WTC11 (cell line): ENCODE results near the gene ARHGAP15. TPM values are rescaled to one million over a fixed set of nuclear protein-coding genes. Genes with fewer than 3 reads are reported as not detected.

ENCODE experiments used
- ATAC-seq: fragments of 200-7000 bp; cut with Tn5 transposase; 2 replicates; pipeline ENCODE4 v1.10.0; 2021; ENCODE audit warnings: mild to moderate bottlenecking, moderate library complexity
- CTCF ChIA-PET: fragments of 300-600 bp; sonication (Branson Sonifier 250); formaldehyde crosslinking; loops from one replicate; lab custom pipeline; 2021; ENCODE audit warnings: antibody characterized with exemption; lab: Charles Lee
- POLR2A ChIA-PET: fragments of 350-600 bp; sonication (Branson Sonifier 250); formaldehyde crosslinking; loops from one replicate; lab custom pipeline; 2021; ENCODE audit warnings: antibody characterized with exemption; lab: Charles Lee
- DNase-seq: peaks from one replicate; pipeline ENCODE4 v3.0.0; 2021; ENCODE audit warnings: low spot score
- H3K27ac Mint-ChIP-seq: 2 replicates; pipeline ENCODE4 v1.8.0; 2021; ENCODE audit warnings: mixed read lengths
- H3K27me3 Mint-ChIP-seq: 2 replicates; pipeline ENCODE4 v1.8.0; 2021; ENCODE audit warnings: low read depth, mild to moderate bottlenecking, moderate library complexity, mixed read lengths
- H3K36me3 Mint-ChIP-seq: 2 replicates; pipeline ENCODE4 v1.8.0; 2021; ENCODE audit warnings: mixed read lengths
- H3K4me1 Mint-ChIP-seq: 2 replicates; pipeline ENCODE4 v1.8.0; 2022; ENCODE audit warnings: mixed read lengths
- H3K4me3 Mint-ChIP-seq: 2 replicates; pipeline ENCODE4 v1.8.0; 2021; ENCODE audit warnings: mild to moderate bottlenecking, moderate library complexity, mixed read lengths
- H3K9me3 Mint-ChIP-seq: 2 replicates; pipeline ENCODE4 v1.8.0; 2021; ENCODE audit warnings: mixed read lengths
- ESRRA ChIP-seq: sonication (generic); formaldehyde crosslinking; IDR thresholded peaks from 2 replicates; pipeline ENCODE4 v1.8.1; 2022; ENCODE audit warnings: mild to moderate bottlenecking, missing genetic modification reagents, borderline replicate concordance
- JAZF1 ChIP-seq: fragments of 250-450 bp; sonication (Bioruptor Pico); IDR thresholded peaks from 2 replicates; pipeline ENCODE4 v1.9.0; 2021; ENCODE audit warnings: moderate library complexity, mild to moderate bottlenecking, inconsistent platforms
- MYBL2 ChIP-seq: sonication (generic); formaldehyde crosslinking; IDR thresholded peaks from 2 replicates; pipeline ENCODE4 v1.8.1; 2023; ENCODE audit warnings: mild to moderate bottlenecking, moderate library complexity, missing genetic modification reagents
- NR3C1 ChIP-seq: sonication (generic); formaldehyde crosslinking; conservative IDR thresholded peaks from 2 replicates; pipeline ENCODE4 v1.8.1; 2023; ENCODE audit warnings: low read depth, mild to moderate bottlenecking, missing genetic modification reagents
- SMAD3 ChIP-seq: sonication (generic); formaldehyde crosslinking; IDR thresholded peaks from 2 replicates; pipeline ENCODE4 v1.8.0; 2022; ENCODE audit warnings: missing genetic modification reagents, mild to moderate bottlenecking, borderline replicate concordance
- SMAD4 ChIP-seq: sonication (generic); formaldehyde crosslinking; IDR thresholded peaks from 2 replicates; pipeline ENCODE4 v1.8.0; 2022; ENCODE audit warnings: mild to moderate bottlenecking, missing genetic modification reagents
- ZNF396 ChIP-seq: fragments of 250-450 bp; sonication (Bioruptor Pico); IDR thresholded peaks from 2 replicates; pipeline ENCODE4 v1.8.0; 2021; ENCODE audit warnings: mild to moderate bottlenecking, moderate library complexity, borderline replicate concordance
- total RNA-seq: library from RNA; stranded (reverse); gene quantifications from 3 replicates; pipeline ENCODE4 v1.2.3, GENCODE V29; 2021
- TF ChIP-seq, protein P1 (sequence below): sonication (generic); formaldehyde crosslinking; IDR thresholded peaks from 2 replicates; pipeline ENCODE4 v1.8.0; 2023; ENCODE audit warnings: mild to moderate bottlenecking, missing genetic modification reagents
- TF ChIP-seq, protein P2 (sequence below): sonication (generic); formaldehyde crosslinking; IDR thresholded peaks from 2 replicates; pipeline ENCODE4 v1.8.1; 2022; ENCODE audit warnings: low read depth, missing genetic modification reagents, borderline replicate concordance
- TF ChIP-seq, protein P3 (sequence below): sonication (generic); formaldehyde crosslinking; IDR thresholded peaks from 2 replicates; pipeline ENCODE4 v1.8.1; 2023; ENCODE audit warnings: mild to moderate bottlenecking, moderate library complexity, missing genetic modification reagents
- TF ChIP-seq, protein P4 (sequence below): fragments of 250-450 bp; sonication (Bioruptor Pico); IDR thresholded peaks from 2 replicates; pipeline ENCODE4 v1.9.0; 2021; ENCODE audit warnings: mild to moderate bottlenecking
- TF ChIP-seq, protein P5 (sequence below): sonication (generic); formaldehyde crosslinking; IDR thresholded peaks from 2 replicates; pipeline ENCODE4 v1.8.1; 2023; ENCODE audit warnings: mild to moderate bottlenecking, missing genetic modification reagents, borderline replicate concordance
- TF ChIP-seq, protein P6 (sequence below): fragments of 250-450 bp; sonication (Bioruptor Pico); IDR thresholded peaks from 2 replicates; pipeline ENCODE4 v1.9.0; 2021; ENCODE audit warnings: moderate library complexity, mild to moderate bottlenecking, inconsistent platforms, borderline replicate concordance
- TF ChIP-seq, protein P7 (sequence below): sonication (generic); formaldehyde crosslinking; IDR thresholded peaks from 2 replicates; pipeline ENCODE4 v1.8.0; 2022; ENCODE audit warnings: mild to moderate bottlenecking, missing genetic modification reagents
- TF ChIP-seq, protein P8 (sequence below): sonication (generic); formaldehyde crosslinking; IDR thresholded peaks from 2 replicates; pipeline ENCODE4 v1.8.1; 2022; ENCODE audit warnings: mild to moderate bottlenecking, moderate library complexity, missing genetic modification reagents

Gene ARHGAP15
- total RNA-seq, 1 experiment from 2014 or later: 0.28 TPM

DNA sequence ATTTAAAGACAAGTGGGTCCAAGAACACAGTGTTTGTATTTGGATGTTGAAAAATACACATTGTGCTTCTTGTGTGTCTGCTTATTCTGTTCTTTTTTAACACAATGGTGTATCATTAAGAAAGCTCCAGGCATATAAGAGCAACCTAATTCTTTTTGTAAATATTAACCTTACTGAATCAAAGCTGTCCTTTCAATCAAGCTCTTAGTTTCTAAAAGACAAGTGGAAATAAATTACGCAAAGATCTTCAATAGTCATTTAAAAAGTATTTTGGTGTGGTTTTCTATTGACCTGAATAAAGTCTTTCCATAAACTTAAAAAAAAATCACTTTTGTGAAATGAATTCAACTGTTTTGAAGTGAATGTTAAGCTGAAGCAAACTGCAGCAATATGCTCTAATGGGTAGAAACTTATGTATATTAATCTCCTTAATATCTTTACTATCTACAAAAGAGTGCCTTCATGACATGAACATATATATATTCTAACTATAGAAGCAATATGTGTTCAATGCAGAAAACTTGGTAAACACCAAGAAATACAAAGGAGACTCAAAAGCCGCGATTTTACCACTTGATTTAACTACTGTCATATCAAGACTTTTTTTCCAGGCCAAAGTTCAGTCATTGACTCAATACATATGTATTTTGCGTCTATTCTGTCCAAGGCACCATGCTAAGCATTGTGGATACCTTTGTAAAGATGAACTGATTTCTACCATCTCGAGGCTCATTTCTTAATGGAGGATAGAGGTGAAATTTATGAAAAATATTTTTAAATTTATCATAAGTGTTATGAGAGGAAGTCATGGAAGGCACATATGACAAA lies 97.7 kb downstream of the ARHGAP15 start (continued):
- TF ChIP-seq, protein P1, sequence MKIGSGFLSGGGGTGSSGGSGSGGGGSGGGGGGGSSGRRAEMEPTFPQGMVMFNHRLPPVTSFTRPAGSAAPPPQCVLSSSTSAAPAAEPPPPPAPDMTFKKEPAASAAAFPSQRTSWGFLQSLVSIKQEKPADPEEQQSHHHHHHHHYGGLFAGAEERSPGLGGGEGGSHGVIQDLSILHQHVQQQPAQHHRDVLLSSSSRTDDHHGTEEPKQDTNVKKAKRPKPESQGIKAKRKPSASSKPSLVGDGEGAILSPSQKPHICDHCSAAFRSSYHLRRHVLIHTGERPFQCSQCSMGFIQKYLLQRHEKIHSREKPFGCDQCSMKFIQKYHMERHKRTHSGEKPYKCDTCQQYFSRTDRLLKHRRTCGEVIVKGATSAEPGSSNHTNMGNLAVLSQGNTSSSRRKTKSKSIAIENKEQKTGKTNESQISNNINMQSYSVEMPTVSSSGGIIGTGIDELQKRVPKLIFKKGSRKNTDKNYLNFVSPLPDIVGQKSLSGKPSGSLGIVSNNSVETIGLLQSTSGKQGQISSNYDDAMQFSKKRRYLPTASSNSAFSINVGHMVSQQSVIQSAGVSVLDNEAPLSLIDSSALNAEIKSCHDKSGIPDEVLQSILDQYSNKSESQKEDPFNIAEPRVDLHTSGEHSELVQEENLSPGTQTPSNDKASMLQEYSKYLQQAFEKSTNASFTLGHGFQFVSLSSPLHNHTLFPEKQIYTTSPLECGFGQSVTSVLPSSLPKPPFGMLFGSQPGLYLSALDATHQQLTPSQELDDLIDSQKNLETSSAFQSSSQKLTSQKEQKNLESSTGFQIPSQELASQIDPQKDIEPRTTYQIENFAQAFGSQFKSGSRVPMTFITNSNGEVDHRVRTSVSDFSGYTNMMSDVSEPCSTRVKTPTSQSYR (CRISPR knock-in tag): no peak
- TF ChIP-seq, all 79 proteins: peak for 0

DNA sequence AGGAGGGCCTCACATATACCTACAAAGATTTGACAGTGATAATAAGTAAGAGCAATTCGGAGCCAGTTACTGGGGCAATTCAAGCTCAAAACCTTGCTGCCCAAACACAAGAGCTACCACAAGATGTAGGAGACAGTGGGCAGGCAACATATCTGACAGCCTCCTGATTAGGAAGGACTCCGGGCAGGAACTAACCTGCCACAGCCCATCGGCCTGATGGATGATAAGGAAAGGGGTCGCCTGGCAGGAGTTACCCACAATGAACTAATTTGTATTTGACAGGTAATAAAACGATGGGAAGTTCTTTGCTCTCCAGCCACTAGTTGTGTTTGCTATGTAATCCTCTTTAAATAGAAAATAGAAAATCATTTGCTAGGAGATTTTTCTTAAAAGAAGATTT lies 100.2 kb downstream of the ARHGAP15 start:
- ChIA-PET CTCF (interaction anchor here (0.6 to 1.8 kb wide), 6 partner anchors 12 to 164 kb away, joined by 3 to 6 read pairs (median 4); no protein-coding TSS in a partner anchor), POLR2A (no interaction called here)
- Mint-ChIP-seq H3K27me3 (no peaks in the 10 kb centered on the region), H3K4me1 (peaks cover 22% of the 10 kb centered on the region), H3K4me3 (no peak overlapping the region), H3K36me3 (peaks cover 6% of the 10 kb centered on the region), H3K9me3 (peaks cover 7% of the 10 kb centered on the region), H3K27ac (no peak overlapping the region)
- DNase-seq: no peak
- peak; percentile 70 for ATAC-seq
- TF ChIP-seq ESRRA (CRISPR knock-in tag) (no peak), SMAD4 (CRISPR knock-in tag) (no peak), SMAD3 (CRISPR knock-in tag) (no peak), ZNF396 (CRISPR knock-in tag) (no peak), NR3C1 (CRISPR knock-in tag) (no peak), MYBL2 (no peak)
- TF ChIP-seq, protein P2, sequence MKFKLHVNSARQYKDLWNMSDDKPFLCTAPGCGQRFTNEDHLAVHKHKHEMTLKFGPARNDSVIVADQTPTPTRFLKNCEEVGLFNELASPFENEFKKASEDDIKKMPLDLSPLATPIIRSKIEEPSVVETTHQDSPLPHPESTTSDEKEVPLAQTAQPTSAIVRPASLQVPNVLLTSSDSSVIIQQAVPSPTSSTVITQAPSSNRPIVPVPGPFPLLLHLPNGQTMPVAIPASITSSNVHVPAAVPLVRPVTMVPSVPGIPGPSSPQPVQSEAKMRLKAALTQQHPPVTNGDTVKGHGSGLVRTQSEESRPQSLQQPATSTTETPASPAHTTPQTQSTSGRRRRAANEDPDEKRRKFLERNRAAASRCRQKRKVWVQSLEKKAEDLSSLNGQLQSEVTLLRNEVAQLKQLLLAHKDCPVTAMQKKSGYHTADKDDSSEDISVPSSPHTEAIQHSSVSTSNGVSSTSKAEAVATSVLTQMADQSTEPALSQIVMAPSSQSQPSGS (CRISPR knock-in tag): no peak
- TF ChIP-seq, protein P3, sequence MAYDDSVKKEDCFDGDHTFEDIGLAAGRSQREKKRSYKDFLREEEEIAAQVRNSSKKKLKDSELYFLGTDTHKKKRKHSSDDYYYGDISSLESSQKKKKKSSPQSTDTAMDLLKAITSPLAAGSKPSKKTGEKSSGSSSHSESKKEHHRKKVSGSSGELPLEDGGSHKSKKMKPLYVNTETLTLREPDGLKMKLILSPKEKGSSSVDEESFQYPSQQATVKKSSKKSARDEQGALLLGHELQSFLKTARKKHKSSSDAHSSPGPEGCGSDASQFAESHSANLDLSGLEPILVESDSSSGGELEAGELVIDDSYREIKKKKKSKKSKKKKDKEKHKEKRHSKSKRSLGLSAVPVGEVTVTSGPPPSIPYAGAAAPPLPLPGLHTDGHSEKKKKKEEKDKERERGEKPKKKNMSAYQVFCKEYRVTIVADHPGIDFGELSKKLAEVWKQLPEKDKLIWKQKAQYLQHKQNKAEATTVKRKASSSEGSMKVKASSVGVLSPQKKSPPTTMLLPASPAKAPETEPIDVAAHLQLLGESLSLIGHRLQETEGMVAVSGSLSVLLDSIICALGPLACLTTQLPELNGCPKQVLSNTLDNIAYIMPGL (CRISPR knock-in tag): no peak
- TF ChIP-seq, protein P4, sequence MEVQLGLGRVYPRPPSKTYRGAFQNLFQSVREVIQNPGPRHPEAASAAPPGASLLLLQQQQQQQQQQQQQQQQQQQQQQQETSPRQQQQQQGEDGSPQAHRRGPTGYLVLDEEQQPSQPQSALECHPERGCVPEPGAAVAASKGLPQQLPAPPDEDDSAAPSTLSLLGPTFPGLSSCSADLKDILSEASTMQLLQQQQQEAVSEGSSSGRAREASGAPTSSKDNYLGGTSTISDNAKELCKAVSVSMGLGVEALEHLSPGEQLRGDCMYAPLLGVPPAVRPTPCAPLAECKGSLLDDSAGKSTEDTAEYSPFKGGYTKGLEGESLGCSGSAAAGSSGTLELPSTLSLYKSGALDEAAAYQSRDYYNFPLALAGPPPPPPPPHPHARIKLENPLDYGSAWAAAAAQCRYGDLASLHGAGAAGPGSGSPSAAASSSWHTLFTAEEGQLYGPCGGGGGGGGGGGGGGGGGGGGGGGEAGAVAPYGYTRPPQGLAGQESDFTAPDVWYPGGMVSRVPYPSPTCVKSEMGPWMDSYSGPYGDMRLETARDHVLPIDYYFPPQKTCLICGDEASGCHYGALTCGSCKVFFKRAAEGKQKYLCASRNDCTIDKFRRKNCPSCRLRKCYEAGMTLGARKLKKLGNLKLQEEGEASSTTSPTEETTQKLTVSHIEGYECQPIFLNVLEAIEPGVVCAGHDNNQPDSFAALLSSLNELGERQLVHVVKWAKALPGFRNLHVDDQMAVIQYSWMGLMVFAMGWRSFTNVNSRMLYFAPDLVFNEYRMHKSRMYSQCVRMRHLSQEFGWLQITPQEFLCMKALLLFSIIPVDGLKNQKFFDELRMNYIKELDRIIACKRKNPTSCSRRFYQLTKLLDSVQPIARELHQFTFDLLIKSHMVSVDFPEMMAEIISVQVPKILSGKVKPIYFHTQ: no peak

DNA sequence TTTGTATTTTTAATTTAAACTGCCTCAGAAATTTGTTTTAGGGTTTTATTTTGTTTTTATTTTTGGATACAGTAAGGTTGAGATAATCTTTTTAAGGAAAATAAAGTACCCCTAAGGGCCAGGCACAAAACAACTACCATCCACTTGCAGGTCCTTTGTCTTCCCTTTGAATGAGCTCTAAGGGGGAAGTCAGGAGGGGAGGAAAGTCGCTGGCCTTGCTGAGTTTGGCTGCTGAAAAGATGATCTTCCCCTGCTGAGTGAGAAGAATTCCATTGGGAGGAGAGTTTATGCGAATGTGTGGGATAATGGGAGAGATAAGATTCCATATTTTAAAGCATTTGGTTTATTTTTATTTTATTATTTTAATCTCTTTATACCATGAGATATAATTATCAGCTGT lies 100.7 kb downstream of the ARHGAP15 start:
- Mint-ChIP-seq H3K27ac (peak overlapping the region; percentile 68), H3K36me3 (peaks cover 6% of the 10 kb centered on the region), H3K4me3 (no peak overlapping the region), H3K9me3 (peaks cover 12% of the 10 kb centered on the region), H3K4me1 (peaks cover 22% of the 10 kb centered on the region), H3K27me3 (no peaks in the 10 kb centered on the region)
- peak; percentile 29 for DNase-seq
- POLR2A ChIA-PET: no interaction called here
- CTCF ChIA-PET: interaction anchor here (0.6 to 1.8 kb wide), 8 partner anchors 12 to 196 kb away, joined by 3 to 6 read pairs (median 3); no protein-coding TSS in a partner anchor
- peak; percentile 96 for ATAC-seq
- TF ChIP-seq, protein P5, sequence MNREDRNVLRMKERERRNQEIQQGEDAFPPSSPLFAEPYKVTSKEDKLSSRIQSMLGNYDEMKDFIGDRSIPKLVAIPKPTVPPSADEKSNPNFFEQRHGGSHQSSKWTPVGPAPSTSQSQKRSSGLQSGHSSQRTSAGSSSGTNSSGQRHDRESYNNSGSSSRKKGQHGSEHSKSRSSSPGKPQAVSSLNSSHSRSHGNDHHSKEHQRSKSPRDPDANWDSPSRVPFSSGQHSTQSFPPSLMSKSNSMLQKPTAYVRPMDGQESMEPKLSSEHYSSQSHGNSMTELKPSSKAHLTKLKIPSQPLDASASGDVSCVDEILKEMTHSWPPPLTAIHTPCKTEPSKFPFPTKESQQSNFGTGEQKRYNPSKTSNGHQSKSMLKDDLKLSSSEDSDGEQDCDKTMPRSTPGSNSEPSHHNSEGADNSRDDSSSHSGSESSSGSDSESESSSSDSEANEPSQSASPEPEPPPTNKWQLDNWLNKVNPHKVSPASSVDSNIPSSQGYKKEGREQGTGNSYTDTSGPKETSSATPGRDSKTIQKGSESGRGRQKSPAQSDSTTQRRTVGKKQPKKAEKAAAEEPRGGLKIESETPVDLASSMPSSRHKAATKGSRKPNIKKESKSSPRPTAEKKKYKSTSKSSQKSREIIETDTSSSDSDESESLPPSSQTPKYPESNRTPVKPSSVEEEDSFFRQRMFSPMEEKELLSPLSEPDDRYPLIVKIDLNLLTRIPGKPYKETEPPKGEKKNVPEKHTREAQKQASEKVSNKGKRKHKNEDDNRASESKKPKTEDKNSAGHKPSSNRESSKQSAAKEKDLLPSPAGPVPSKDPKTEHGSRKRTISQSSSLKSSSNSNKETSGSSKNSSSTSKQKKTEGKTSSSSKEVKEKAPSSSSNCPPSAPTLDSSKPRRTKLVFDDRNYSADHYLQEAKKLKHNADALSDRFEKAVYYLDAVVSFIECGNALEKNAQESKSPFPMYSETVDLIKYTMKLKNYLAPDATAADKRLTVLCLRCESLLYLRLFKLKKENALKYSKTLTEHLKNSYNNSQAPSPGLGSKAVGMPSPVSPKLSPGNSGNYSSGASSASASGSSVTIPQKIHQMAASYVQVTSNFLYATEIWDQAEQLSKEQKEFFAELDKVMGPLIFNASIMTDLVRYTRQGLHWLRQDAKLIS (CRISPR knock-in tag): no peak
- TF ChIP-seq, protein P6, sequence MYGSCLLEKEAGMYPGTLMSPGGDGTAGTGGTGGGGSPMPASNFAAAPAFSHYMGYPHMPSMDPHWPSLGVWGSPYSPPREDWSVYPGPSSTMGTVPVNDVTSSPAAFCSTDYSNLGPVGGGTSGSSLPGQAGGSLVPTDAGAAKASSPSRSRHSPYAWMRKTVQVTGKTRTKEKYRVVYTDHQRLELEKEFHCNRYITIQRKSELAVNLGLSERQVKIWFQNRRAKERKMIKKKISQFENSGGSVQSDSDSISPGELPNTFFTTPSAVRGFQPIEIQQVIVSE (CRISPR knock-in tag): no peak
- no peak for TF ChIP-seq JAZF1
- TF ChIP-seq, protein P7, sequence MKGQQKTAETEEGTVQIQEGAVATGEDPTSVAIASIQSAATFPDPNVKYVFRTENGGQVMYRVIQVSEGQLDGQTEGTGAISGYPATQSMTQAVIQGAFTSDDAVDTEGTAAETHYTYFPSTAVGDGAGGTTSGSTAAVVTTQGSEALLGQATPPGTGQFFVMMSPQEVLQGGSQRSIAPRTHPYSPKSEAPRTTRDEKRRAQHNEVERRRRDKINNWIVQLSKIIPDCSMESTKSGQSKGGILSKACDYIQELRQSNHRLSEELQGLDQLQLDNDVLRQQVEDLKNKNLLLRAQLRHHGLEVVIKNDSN (CRISPR knock-in tag): no peak
- TF ChIP-seq, protein P8, sequence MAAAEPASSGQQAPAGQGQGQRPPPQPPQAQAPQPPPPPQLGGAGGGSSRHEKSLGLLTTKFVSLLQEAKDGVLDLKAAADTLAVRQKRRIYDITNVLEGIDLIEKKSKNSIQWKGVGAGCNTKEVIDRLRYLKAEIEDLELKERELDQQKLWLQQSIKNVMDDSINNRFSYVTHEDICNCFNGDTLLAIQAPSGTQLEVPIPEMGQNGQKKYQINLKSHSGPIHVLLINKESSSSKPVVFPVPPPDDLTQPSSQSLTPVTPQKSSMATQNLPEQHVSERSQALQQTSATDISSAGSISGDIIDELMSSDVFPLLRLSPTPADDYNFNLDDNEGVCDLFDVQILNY (CRISPR knock-in tag): no peak
